HG03457 (cell line): ENCODE results near the gene LMF2.
"Not testable (repeated sequence)": the region's sequence is repeated elsewhere in the genome, so short reads cannot be mapped to it uniquely, and the experiment has no call there.

Experiments used
- ATAC-seq: cut with Tn5 transposase; IDR thresholded peaks from one replicate; pipeline ENCODE4 v1.9.1; 2021; ENCODE audit warnings: moderate number of reproducible peaks; ENCODE audit not compliant: unreplicated experiment

Gene LMF2, protein sequence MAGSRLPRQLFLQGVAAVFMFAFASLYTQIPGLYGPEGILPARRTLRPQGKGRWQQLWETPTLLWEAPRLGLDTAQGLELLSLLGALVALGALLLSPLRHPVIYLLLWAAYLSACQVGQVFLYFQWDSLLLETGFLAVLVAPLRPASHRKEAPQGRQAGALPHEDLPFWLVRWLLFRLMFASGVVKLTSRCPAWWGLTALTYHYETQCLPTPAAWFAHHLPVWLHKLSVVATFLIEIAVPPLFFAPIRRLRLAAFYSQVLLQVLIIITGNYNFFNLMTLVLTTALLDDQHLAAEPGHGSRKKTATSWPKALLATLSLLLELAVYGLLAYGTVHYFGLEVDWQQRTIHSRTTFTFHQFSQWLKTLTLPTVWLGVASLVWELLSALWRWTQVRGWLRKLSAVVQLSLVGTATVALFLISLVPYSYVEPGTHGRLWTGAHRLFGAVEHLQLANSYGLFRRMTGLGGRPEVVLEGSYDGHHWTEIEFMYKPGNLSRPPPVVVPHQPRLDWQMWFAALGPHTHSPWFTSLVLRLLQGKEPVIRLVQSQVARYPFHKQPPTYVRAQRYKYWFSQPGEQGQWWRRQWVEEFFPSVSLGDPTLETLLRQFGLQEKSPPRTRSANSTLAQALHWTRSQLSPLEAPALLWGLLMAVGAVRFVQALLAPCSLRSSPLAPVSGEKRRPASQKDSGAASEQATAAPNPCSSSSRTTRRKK

DNA sequence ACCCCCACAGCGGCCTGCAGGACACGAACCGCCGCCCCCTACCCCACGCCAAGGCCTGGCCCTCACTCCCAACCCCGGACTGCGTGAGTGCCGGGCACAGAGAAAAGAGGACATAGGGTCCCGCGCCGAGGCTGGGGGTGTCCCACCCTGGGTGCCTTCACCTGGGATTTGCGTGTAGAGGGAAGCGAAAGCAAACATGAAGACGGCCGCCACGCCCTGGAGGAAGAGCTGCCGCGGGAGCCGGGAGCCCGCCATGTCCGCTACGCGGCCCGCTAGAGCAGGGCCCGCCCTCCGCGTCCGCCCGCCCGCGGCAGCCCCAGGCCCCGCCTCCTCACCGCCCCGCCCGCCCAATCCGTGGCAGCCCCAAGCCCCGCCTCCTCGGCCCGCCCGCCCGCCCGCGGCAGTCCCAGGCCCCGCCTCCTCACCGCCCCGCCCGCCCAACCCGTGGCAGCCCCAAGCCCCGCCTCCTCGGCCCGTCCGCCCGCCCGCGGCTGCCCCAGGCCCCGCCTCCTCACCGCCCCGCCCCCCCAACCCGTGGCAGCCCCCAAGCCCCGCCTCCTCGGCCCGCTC is at the start of gene LMF2:
Gene LMF2 (minus strand): TSS at position 282 of the 570 bp plus-strand sequence. CDS start 27 bp downstream, at position 255.
- peak; percentile 42 for ATAC-seq

DNA sequence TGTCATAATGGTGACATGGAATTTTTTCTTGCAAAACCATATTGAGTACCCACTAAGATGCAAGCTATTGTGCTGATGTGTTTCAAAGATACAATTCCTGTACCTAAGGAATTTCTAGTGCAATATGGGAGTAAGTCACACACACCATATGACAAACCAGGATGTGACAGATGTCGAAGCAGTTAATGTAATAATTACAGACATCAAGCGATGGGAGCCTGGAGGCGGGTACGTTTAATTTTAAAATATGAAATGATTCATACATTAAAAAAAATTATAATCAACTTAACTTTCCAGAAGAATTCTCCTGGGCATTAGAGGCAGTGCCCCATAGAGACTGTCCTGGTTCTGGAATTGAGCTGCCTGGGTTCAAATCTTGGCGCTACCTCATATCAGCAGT is 49.2 kb upstream of the LMF2 start:
- no peak for ATAC-seq

DNA sequence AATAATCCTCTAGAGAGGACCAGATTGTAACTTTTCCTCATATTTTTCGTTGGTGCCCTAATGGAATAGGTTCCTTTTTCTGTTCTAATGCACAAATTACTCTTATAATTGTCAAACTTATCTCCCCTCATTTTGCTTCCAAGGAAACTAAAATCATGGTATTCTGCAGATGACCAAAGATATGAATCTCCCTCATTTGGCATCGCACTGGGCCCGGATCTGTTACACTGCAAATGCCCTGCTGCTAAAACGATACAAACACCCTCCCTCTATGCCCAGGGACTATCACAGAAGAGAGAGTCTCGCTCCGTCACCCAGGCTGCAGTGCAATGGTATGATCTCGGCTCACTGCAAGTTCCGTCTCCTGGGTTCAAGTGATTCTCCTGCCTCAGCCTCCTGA is 45.8 kb upstream of the LMF2 start:
- ATAC-seq, result no peak

DNA sequence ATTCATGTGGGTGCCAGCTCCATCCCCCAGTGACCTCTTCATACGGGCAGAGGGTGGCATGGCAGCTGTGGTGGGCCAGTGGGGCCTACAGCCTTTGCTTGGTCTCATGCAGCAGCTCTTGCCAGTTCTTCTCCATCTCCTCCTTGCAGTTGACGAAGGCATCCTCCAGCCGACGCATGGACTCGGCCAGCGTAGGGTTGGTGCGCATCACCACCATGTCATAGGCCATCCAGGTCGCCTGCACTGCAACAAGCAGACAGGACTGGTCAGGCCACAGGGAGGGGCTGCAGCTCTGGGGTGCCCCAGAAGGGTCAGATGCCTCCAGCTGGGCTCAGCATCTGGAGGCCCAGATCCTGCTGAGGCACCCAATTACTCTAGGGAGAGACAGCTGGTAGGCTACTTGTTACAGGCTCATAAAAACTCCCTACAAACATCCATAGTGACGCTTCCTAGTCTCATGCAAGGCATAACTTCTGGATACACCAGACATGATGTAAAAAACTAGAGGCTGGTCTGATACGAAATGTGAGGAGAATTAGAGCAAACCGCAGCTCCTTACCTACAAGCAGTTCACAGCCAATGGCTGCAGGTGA is 43.8 kb upstream of the LMF2 start:
- no peak for ATAC-seq

DNA sequence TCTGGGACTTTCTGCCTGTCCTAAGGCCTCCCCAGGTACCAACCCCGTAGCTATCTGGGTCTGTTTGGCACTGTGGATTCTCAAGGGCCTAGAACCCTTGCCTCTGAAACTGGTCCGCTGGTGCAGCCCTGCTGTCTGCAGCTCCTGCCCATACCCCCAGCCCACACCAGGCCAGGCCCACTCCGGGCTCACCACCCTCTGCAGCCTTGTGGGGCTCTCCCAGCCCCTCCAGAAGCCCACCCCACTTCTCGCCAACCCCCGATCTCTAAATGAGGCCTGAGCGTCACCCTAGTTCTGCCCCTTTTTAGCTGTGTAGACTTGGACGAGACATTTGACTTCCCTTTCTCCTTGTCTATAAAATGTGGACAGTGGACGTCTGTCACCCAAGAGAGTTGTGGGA is 42.9 kb upstream of the LMF2 start:
- ATAC-seq, result no peak

DNA sequence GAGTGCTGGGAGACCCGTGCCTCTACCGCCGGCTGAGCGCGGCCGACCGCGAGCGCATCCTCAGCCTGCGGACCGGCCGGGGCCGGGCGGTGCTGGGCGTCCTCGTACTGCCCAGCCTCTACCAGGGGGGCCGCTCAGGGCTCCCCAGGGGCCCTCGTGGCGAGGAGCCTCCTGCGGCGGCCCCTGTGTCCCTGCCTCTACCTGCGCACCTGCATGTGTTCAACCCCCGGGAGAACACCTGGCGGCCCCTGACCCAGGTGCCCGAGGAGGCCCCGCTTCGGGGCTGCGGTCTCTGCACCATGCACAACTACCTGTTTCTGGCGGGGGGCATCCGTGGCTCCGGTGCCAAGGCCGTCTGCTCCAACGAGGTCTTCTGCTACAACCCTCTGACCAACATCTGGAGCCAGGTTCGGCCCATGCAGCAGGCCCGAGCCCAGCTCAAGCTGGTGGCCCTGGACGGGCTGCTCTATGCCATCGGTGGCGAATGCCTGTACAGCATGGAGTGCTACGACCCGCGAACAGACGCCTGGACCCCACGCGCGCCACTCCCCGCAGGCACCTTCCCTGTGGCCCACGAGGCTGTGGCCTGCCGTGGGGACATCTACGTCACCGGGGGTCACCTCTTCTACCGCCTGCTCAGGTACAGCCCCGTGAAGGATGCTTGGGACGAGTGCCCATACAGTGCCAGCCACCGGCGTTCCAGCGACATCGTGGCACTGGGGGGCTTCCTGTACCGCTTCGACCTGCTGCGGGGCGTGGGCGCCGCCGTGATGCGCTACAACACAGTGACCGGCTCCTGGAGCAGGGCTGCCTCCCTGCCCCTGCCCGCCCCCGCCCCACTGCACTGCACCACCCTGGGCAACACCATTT is 41.7 kb upstream of the LMF2 start:
- ATAC-seq, result no peak

DNA sequence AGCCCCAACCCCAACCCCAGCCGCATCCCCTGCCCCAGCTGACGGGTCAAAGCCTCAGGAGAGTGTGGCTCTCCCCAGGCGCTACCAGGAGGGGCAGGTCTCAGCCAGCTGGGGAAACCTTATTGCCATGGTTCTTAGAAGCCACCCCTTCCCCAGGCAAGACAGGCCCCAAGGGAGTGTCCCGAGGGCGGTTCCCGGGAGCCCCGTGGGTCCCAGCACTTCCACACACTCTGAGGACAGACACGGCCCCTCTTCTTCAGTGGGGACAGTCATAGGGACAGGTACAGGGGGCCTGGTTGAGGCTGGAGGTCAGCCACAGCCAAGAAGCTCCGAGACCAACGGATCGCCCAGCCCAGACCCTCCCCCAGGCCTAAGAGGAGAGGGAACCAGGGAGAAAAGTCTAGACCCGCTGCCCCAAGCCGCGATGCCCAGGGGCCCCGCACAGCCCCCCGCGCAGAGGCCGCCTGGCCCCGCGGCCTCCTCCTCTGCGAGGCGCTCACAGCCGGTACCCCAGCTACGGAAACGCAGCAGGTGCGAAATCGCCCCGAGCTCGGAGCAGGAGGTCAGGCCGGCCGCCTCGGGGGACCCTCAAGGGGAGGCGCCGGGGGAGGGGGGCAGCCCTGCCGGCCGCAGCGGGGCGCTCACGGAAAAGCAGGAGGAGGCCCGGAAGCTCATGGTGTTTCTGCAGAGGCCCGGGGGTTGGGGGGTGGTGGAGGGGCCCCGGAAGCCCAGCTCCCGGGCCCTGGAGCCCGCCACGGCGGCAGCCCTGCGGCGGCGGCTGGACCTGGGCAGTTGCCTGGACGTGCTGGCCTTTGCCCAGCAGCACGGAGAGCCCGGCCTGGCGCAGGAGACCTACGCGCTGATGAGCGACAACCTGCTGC is 40.8 kb upstream of the LMF2 start:
- no peak for ATAC-seq

DNA sequence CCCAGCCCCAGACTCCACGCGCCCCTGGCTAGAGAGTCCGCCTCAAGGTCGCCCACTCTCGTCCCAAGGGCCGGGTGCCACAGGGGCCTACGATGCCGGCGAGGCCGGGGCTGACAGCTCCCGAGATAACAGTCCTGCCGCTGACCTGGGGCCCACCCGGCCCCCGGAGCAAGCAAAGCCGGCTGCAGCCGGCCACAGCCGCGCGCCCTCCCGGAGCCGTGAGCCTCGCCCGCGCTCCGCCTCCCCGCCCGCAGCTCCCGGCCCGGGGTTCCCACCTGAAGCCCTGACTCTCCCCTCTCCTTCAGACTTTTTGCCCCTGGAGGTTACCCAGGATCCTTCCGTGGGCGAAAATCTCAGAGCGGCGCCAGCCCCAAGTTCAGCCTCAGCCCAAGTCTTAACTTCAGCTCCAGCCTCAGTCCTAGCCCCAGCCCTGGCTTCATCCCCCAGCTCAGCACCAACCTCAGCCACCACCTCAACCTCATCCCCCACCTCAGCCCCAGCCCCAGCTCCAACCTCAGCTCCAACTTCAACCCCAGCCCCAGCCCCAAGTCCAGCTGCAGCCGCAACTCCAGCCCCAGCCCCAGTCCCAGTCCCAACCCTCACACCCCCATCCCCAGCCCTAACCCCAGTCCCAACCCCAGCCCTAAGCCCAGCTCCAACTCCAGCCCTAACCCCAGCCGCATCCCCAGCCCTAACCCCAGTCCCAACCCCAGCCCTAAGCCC is 39.9 kb upstream of the LMF2 start:
- no peak for ATAC-seq

DNA sequence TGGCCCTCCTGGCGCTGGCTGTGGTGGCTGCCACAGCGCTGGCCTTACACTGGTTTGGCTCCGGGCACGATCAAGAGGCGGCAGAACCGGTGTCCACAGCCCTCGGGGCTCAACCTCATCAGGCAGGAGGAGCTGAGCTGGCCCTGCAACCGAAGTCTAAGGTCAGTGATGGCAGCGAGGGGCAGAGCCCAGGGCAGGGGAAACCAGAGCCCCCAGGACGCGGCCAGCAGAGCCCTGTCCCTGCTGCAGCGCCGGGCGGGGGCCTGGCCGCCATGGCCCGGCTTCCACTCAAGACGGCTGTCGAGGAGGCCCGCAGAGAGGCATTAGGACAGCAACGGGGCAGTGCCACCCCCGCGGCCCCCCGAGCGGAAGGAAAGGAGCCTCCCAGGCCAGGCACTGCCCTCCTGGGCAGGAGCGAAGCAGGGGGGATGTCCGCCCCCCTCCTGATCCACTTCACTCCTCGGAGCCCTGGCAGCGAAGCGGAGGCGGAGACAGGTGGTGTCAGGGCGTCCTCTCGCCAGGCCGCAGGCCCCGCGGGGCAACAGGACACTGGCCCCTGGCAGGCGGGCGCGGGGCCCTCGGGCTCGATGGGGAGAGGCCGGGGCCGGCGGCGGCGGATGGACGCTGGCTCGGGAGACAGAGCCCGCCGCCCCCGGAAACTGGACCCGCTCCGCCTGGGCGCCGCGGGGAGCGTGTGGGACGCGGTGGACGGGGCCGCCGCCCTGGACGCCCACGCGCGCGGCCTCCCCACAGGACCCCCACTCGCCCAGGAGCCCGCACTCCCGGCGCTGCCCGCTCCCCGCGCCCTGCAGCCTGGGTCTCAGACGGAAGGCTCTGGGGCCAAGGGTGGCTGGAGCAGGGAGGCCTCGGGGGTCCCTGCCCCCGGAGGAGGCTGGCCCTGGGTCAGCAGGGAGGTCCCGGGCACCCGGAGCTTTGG is 39.1 kb upstream of the LMF2 start:
- ATAC-seq, result no peak

DNA sequence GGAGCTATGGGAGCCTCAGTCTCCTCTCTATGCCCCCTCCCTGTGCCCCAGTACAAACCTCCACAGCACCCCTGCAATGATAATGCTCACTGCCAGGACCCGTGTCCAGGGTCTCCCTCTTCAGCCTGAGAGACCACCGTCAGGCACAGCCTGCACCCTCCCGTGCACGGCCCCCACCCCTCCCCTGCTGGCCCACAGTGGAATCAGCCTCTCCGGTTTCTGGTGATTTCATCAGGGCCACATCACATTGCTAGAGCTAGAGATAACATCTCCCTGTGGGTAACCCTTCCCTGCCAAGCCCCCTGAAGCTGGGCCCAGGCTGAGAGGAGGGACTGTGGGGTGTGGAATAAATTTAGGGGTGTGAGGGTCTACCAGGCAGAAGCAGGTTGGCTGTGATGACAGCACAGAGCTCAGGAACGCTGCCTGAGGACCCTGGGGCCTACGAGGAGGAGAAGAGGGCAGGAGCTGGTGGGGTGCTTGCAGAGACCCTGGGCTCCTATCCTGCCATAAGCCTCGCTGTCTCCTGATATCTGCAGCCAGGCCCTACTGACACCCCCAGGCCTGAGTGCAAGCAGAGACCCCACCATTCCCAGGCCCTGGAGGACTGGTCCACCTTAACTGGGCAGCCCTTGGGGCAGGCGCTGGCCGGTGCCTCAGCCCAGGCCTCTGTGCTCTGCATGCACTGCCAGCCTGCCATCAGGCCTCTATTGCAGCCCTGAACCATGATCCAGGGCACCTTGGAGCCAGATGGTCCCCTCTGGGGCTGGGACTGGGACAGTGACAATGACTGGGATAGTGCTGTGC is 38.2 kb upstream of the LMF2 start, which contains the start of gene KLHDC7B:
Gene KLHDC7B (plus strand): TSS at position 378 of the 804 bp plus-strand sequence. CDS start 345 bp downstream, at position 723.
- no peak for ATAC-seq

DNA sequence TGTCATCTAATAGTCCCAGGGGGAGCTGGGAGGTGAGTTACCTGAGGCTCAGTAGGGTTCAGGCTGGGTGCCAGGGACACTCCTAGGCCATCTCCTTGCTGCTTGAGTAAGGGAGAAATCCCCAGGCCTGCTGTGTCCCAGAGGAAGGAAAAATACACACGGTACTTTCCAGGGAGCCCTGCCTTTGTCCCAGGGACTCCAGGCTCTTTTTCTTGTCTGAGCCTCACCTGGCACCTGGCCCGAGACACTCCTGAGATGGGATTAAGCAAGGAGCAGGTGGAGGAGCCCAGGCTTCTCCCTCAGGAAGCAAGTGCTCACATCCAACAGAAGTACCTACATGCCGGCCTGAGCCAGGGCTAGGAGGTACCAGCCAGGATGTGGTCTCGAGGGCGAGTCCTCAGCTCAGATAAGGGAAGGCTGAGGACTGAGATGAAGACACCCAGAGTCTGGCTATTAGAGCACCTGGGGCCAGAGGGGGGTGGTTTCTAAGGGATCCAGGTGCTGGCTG is 37.3 kb upstream of the LMF2 start:
- ATAC-seq, result no peak

DNA sequence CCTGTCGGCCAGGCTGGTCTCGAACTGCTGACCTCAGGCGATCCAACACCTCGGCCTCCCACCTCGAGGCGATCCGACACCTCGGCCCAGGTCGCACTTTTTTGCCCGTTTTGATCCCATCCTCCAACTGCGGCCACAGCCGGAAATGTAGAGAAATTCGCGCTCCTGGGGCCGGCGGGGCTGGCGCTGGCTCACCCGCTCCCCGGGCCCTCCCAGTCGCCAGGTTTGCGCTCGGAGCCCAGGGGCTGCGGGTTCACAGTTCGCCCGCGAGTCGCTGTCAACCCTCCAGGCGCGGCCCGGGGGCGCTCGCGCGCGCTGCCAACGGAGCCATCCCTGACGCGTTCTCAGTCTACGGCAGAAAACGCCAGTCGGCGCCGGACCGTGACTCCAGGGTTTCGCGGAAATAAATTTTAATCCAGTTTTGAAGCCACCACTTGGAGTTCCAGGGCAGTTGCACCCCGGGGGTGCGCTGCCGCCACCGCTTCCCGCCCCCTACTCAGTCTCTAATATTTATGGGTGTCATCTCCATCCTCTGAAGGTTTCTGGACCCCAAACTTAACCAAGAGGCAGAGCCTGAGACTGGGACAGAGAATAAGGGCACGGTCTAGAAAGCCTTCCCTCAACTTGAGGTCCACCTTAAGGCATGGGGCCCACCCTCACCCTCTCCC is 36.7 kb upstream of the LMF2 start:
- no peak for ATAC-seq

DNA sequence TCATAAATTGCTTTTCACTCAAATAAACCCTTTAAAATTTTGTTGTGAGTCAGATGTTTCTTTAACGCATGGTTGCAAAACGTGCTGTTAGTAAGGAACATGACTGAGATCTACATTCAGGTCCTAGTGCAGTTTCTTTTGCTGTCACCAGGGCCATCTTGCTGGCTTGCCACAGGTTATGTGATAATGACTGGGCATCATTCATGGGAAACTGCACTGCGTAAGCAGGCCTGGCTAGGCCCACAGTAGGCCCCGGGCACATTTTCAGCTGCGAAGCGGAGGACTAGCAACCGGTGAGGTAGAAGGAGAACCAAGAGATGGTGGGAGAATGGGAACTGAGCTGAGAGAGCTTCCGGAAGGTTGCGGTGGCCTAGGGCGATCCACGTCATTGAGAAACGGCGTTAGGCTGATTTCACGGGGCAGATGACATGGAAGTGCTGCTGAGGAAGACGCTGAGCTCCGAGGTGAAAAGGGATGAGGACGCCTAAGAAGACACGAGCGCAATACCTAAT is 35.0 kb upstream of the LMF2 start:
- no peak for ATAC-seq

DNA sequence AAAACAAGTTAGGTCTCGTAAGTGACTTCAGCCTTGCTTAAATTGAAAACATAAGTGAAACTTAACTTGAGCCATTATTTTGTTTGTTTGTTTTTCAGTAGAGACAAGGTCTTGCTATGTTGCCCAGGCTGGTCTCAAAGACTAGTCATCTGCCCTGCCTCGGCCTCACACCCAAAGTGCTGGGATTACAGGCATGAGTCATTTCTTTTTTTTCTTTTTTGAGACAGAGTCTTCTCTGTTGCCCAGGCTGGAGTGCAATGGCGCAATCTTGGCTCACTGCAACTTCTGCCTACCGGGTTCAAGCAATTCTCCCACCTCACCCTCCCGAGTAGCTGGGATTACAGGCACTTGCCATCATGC is 34.1 kb upstream of the LMF2 start:
- not testable (repeated sequence) for ATAC-seq

DNA sequence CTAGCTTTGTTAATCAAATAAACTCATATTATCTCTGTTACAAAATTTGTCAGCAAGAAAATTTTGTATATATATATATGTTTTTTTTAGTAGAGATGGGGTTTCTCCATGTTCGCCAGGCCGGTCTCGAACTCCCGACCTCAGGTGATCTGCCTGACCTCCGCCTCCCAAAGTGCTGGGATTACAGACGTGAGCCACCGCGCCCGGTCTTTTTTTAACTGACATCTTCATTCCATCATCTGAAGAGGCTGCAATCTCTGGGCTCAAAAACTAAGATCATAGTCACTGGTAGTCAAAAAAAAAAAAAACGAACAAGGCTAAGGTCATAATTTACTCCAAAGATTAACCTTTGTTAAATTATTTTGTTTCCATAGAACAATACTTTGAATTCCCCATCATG is 32.9 kb upstream of the LMF2 start:
- ATAC-seq, result no peak

DNA sequence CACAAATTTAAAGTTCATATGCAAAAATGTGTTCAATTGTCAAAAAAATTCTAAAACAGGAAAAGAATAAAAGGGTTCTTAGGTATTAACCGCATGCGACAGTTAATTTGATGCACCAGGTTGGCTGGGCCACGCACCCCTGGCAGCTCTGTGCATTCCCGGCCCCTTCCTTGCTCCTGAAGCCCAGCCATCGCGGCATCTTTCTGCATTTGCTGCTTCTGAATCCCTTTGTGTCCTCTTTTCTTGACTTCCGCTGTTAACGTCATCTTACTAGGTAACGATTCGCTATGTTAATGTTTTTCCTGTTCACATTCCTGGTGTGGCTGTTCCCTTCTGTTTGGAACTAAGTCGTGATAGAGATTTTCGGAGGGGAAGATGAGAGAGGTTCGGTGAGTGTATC is 30.3 kb upstream of the LMF2 start:
- ATAC-seq, result no peak
